SJSA1 (cell line): ENCODE data around the gene PAOX. TPM values are rescaled to one million over a fixed set of nuclear protein-coding genes. Genes with fewer than 3 reads are reported as not detected.

ENCODE experiments used
- total RNA-seq: library from RNA; depleted of rRNA; stranded (reverse); fragments of >200 nt; shearing (Covaris generic); gene quantifications from 2 replicates; pipeline ENCODE4 v1.2.3, GENCODE V29; 2014; rRNA removed

The PAOX gene
- total RNA-seq, 1 experiment from 2014 or later = 8.7 TPM

Other genes starting within 250 kb of the PAOX start
- 0.11 TPM in 1 of 2 replicates, not detected in the other for gene KNDC1, start 219.0 kb upstream of the PAOX start, total RNA-seq
- gene UTF1, start 149.0 kb upstream of the PAOX start, total RNA-seq = not detected in 2 replicates
- gene VENTX, start 141.4 kb upstream of the PAOX start, total RNA-seq = not detected in 2 replicates
- 0.03 TPM in 1 of 2 replicates, not detected in the other for gene ADAM8, start 102.4 kb upstream of the PAOX start, total RNA-seq
- gene TUBGCP2, start 70.4 kb upstream of the PAOX start, total RNA-seq = 49.7 and 74.3 TPM in 2 replicates
- gene ZNF511, start 70.3 kb upstream of the PAOX start, total RNA-seq = 22.7 and 37.9 TPM in 2 replicates
- not detected in 2 replicates for gene CALY, start 42.4 kb upstream of the PAOX start, total RNA-seq
- not detected in 2 replicates for gene PRAP1, start 31.9 kb upstream of the PAOX start, total RNA-seq
- gene FUOM, start 21.2 kb upstream of the PAOX start, total RNA-seq = 2.5 and 6.2 TPM in 2 replicates
- gene ECHS1, start 5.9 kb upstream of the PAOX start, total RNA-seq = 106 and 145 TPM in 2 replicates
- gene MTG1, start 14.9 kb downstream of the PAOX start, total RNA-seq = 36.8 and 50.5 TPM in 2 replicates
- gene SPRN, start 45.4 kb downstream of the PAOX start, total RNA-seq = not detected in 2 replicates
- gene SCART1, start 74.7 kb downstream of the PAOX start, total RNA-seq = 0.09 and 0.18 TPM in 2 replicates
- 0.37 TPM in 1 of 2 replicates, not detected in the other for gene CYP2E1, start 148.1 kb downstream of the PAOX start, total RNA-seq
- not detected in 2 replicates for gene SYCE1, start 186.3 kb downstream of the PAOX start, total RNA-seq
- not detected in 2 replicates for gene FRG2B, start 247.5 kb downstream of the PAOX start, total RNA-seq